IMR-90 (cell line): ENCODE results near the gene HRH3. TPM values are rescaled to one million over a fixed set of nuclear protein-coding genes. Genes with fewer than 3 reads are reported as not detected.

Experiments
- ATAC-seq: fragments of 200-7000 bp; cut with Tn5 transposase; 2 replicates; pipeline ENCODE4 v1.9.1; 2020; ENCODE audit warnings: low read depth, mild to moderate bottlenecking, moderate library complexity
- BruUV-seq: library from RNA; stranded (reverse); fragments of 400-500 nt; replicated peaks from 2 replicates; lab custom pipeline; 2021; lab: Mats Ljungman, UMichigan
- CTCF ChIA-PET: fragments of 300-600 bp; formaldehyde crosslinking; extraction: SDS; loops from one replicate; lab custom pipeline; 2021; ENCODE audit warnings: antibody characterized with exemption; lab: Yijun Ruan, JAX
- POLR2A ChIA-PET: fragments of 300-600 bp; sonication (Branson Sonifier 250); formaldehyde crosslinking; loops from one replicate; lab custom pipeline; 2022; ENCODE audit warnings: antibody characterized with exemption; ENCODE audit not compliant: unreplicated experiment; lab: Charles Lee
- DNase-seq: peaks from one replicate; pipeline ENCODE4 v3.0.0; 2013
- H2AFZ ChIP-seq: replicated peaks from 2 replicates; pipeline ENCODE3; 2013; ENCODE audit warnings: low read length, mild to moderate bottlenecking; ENCODE audit not compliant: poor library complexity
- H2AK5ac ChIP-seq: 2 replicates; pipeline ENCODE4 v1.6.1; 2013; ENCODE audit warnings: low read depth, low read length, inconsistent platforms
- H2AK9ac ChIP-seq: replicated peaks from 2 replicates; pipeline ENCODE3; 2013; ENCODE audit warnings: mild to moderate bottlenecking, low read depth, low read length, moderate library complexity; ENCODE audit not compliant: poor library complexity
- H2BK120ac ChIP-seq: 2 replicates; pipeline ENCODE4 v1.6.1; 2013; ENCODE audit warnings: low read depth, low read length, inconsistent platforms
- H2BK15ac ChIP-seq: 3 replicates; pipeline ENCODE4 v1.6.1; 2013; ENCODE audit warnings: low read depth, low read length, inconsistent platforms
- H2BK20ac ChIP-seq: 2 replicates; pipeline ENCODE4 v1.6.1; 2013; ENCODE audit warnings: low read depth, mild to moderate bottlenecking, inconsistent platforms, low read length, moderate library complexity
- H2BK5ac ChIP-seq: 2 replicates; pipeline ENCODE4 v1.6.1; 2013; ENCODE audit warnings: mild to moderate bottlenecking, low read depth, low read length, inconsistent platforms; ENCODE audit not compliant: poor library complexity, severe bottlenecking
- H3K14ac ChIP-seq: replicated peaks from 2 replicates; pipeline ENCODE4 v1.6.1; 2013; ENCODE audit warnings: low read depth, low read length, inconsistent platforms
- H3K18ac ChIP-seq: 2 replicates; pipeline ENCODE4 v1.6.1; 2013; ENCODE audit warnings: low read depth, low read length, control low read depth
- H3K23ac ChIP-seq: 2 replicates; pipeline ENCODE4 v1.6.1; 2013; ENCODE audit warnings: low read depth, low read length, inconsistent platforms
- H3K27ac ChIP-seq: 2 replicates; pipeline ENCODE4 v1.5.1; 2013; ENCODE audit warnings: mild to moderate bottlenecking, control low read depth, low read length; ENCODE audit not compliant: insufficient read depth
- H3K27me3 ChIP-seq: 2 replicates; pipeline ENCODE4 v1.6.1; 2013; ENCODE audit warnings: low read length; ENCODE audit not compliant: control insufficient read depth, insufficient read depth
- H3K36me3 ChIP-seq: 2 replicates; pipeline ENCODE4 v1.6.1; 2013; ENCODE audit warnings: low read length, mixed read lengths; ENCODE audit not compliant: control insufficient read depth, insufficient read depth
- H3K4ac ChIP-seq: 2 replicates; pipeline ENCODE4 v1.6.1; 2013; ENCODE audit warnings: low read depth, low read length, inconsistent platforms
- H3K4me1 ChIP-seq: 2 replicates; pipeline ENCODE4 v1.6.1; 2013; ENCODE audit warnings: low read length, mixed read lengths; ENCODE audit not compliant: control insufficient read depth, insufficient read depth
- H3K4me2 ChIP-seq: 2 replicates; pipeline ENCODE4 v1.6.1; 2013; ENCODE audit warnings: low read depth, mild to moderate bottlenecking, control low read depth, low read length, moderate library complexity
- H3K4me3 ChIP-seq: 2 replicates; pipeline ENCODE4 v1.5.1; 2013; ENCODE audit warnings: low read depth, mild to moderate bottlenecking, control low read depth, low read length, moderate library complexity; ENCODE audit not compliant: insufficient read depth
- H3K56ac ChIP-seq: 2 replicates; pipeline ENCODE4 v1.6.1; 2013; ENCODE audit warnings: low read length, inconsistent platforms; ENCODE audit not compliant: insufficient read depth; ENCODE audit errors: extremely low read depth
- H3K79me1 ChIP-seq, 2 experiments: 2 replicates each; pipeline ENCODE4 v1.6.1; 2013; ENCODE audit warnings: low read length in 2 of 2, inconsistent platforms in 1 of 2, low read depth in 1 of 2
- H3K9ac ChIP-seq: 2 replicates; pipeline ENCODE4 v1.6.1; 2013; ENCODE audit warnings: low read depth, low read length, control low read depth
- H3K9me1 ChIP-seq: 2 replicates; pipeline ENCODE4 v1.6.1; 2013; ENCODE audit warnings: low read length, inconsistent platforms; ENCODE audit not compliant: insufficient read depth
- H3K9me3 ChIP-seq: 2 replicates; pipeline ENCODE4 v1.6.1; 2013; ENCODE audit warnings: low read length; ENCODE audit not compliant: control insufficient read depth, insufficient read depth
- H4K20me1 ChIP-seq: 2 replicates; pipeline ENCODE4 v1.6.1; 2013; ENCODE audit warnings: low read length, inconsistent platforms; ENCODE audit not compliant: insufficient read depth
- H4K5ac ChIP-seq: 2 replicates; pipeline ENCODE4 v1.6.1; 2013; ENCODE audit warnings: mild to moderate bottlenecking, low read depth, low read length, control low read depth
- H4K8ac ChIP-seq, 2 experiments: 2 replicates each; pipeline ENCODE4 v1.6.1; 2013; ENCODE audit warnings: low read depth in 2 of 2, low read length in 2 of 2, control low read depth in 1 of 2, inconsistent platforms in 1 of 2
- H4K91ac ChIP-seq: 2 replicates; pipeline ENCODE4 v1.6.1; 2013; ENCODE audit warnings: low read depth, low read length, inconsistent platforms; ENCODE audit not compliant: insufficient read depth
- CEBPB ChIP-seq: IDR thresholded peaks from 2 replicates; pipeline ENCODE4 v1.6.1; 2012; ENCODE audit warnings: low read depth, low read length, improper control_type of control experiment
- ELK1 ChIP-seq: fragments of 150-350 bp; IDR thresholded peaks from 2 replicates; pipeline ENCODE4 v1.6.1; 2016; ENCODE audit warnings: low read depth, mild to moderate bottlenecking, low read length, moderate library complexity, borderline replicate concordance
- FOS ChIP-seq: fragments of 150-350 bp; IDR thresholded peaks from 2 replicates; pipeline ENCODE4 v1.6.1; 2016; ENCODE audit warnings: low read depth, low read length
- MAFK ChIP-seq: IDR thresholded peaks from 2 replicates; pipeline ENCODE4 v1.6.1; 2012; ENCODE audit warnings: low read depth, low read length, improper control_type of control experiment
- MAZ ChIP-seq: IDR thresholded peaks from 2 replicates; pipeline ENCODE4 v1.6.1; 2012; ENCODE audit warnings: low read depth, mild to moderate bottlenecking, low read length, improper control_type of control experiment, moderate library complexity, borderline replicate concordance
- NFE2L2 ChIP-seq: fragments of 150-350 bp; IDR thresholded peaks from 2 replicates; pipeline ENCODE4 v1.6.1; 2016; ENCODE audit warnings: low read depth, mild to moderate bottlenecking, low read length
- POLR2A ChIP-seq: IDR thresholded peaks from 2 replicates; pipeline ENCODE4 v1.6.1; 2012; ENCODE audit warnings: mild to moderate bottlenecking, low read depth, low read length
- RAD21 ChIP-seq: IDR thresholded peaks from 2 replicates; pipeline ENCODE4 v1.6.1; 2012; ENCODE audit warnings: low read length, improper control_type of control experiment
- RCOR1 ChIP-seq: IDR thresholded peaks from 2 replicates; pipeline ENCODE4 v1.6.1; 2012; ENCODE audit warnings: mild to moderate bottlenecking, low read length, improper control_type of control experiment; ENCODE audit not compliant: insufficient replicate concordance
- RFX5 ChIP-seq: IDR thresholded peaks from 2 replicates; pipeline ENCODE4 v1.8.0; 2012; ENCODE audit warnings: low read depth, mild to moderate bottlenecking, low read length, moderate library complexity
- SMC3 ChIP-seq: fragments of 150-350 bp; IDR thresholded peaks from 2 replicates; pipeline ENCODE4 v1.6.1; 2016; ENCODE audit warnings: low read depth, mild to moderate bottlenecking, antibody characterized with exemption, low read length, moderate library complexity
- WGBS, 2 experiments: methylation state at CpG; one replicate each; pipeline versions ENCODE4 v1.1.5 to v1.1.7; 2013; ENCODE audit warnings: missing lambda C conversion rate in 2 of 2; ENCODE audit not compliant: insufficient read length in 1 of 2; ENCODE audit errors: extremely low coverage in 2 of 2; 5-methylcytosine and 5-hydroxymethylcytosine counted together
- dilution Hi-C: fragments of 300-500 bp; cut with HindIII; formaldehyde crosslinking; loops from one replicate; pipeline ENCODE4 v1.14.3; 2018; ENCODE audit warnings: low sequenced_read_pairs; ENCODE audit not compliant: unreplicated experiment
- in situ Hi-C: fragments of 300-500 bp; cut with MboI; formaldehyde crosslinking; loops from 3 replicates; pipeline ENCODE4 v1.14.3; 2019; ENCODE audit warnings: low sequenced_read_pairs, inconsistent platforms, mixed read lengths
- intact Hi-C: fragments of 100-400 bp; cut with micrococcal nuclease; formaldehyde crosslinking; loops from 2 replicates; pipeline ENCODE4 v1.10.0; 2022
- polyA plus RNA-seq, 3 experiments: library from polyadenylated mRNA; depleted of rRNA; stranded (reverse); fragments of >200 nt; gene quantifications; 2 replicates each; pipeline ENCODE4 v1.2.3, GENCODE V29; 2012; ENCODE audit warnings: low replicate concordance in 1 of 3
- total RNA-seq: library from RNA; depleted of rRNA; stranded (reverse); fragments of >200 nt; gene quantifications from 2 replicates; pipeline ENCODE4 v1.2.3, GENCODE V29; 2012

HRH3 gene
- total and polyA plus RNA-seq, 2 of the 4 experiments (the other 2 are of a cell fraction) = not detected

GRCh38 chr20:62240020-62240685 lies 20.1 kb upstream of the HRH3 start:
- Histone ChIP-seq H2BK15ac (no peak overlapping the region), H3K4me3 (no peak overlapping the region), H4K5ac (no peak overlapping the region), H3K4me1 (peaks cover 4% of the 10 kb centered on the region), H3K9ac (no peak overlapping the region), H2BK120ac (no peak overlapping the region), H2BK20ac (no peak overlapping the region), H3K4me2 (no peak overlapping the region), H3K56ac (no peak overlapping the region), H3K23ac (no peak overlapping the region), H3K18ac (no peak overlapping the region), H3K27ac (no peak overlapping the region), H2AFZ (no peak overlapping the region), H3K9me1 (no peaks in the 10 kb centered on the region; the same call in 1 of the 2 replicates), H3K79me1 (peaks cover 16 to 58% of the 10 kb centered on the region in 2 experiments), H4K8ac (no peak overlapping the region), H4K20me1 (peaks cover 55% of the 10 kb centered on the region), H2AK5ac (no peak overlapping the region), H2BK5ac (no peak overlapping the region), H2AK9ac (no peak overlapping the region), H3K9me3 (no peaks in the 10 kb centered on the region), H3K27me3 (peaks cover 3% of the 10 kb centered on the region; the same call in 1 of the 2 replicates), H3K36me3 (peaks cover 21% of the 10 kb centered on the region; the same call in 1 of the 2 replicates), H4K91ac (no peak overlapping the region), H3K14ac (no peak overlapping the region), H3K4ac (no peak overlapping the region)
- ChIA-PET CTCF (no interaction called here), POLR2A (no interaction called here)
- BruUV-seq = TSS peak; percentile 49
- dilution Hi-C loops = no loop called here
- in situ Hi-C loops = no loop called here
- ATAC-seq (no peak), DNase-seq (no peak)
- WGBS, 2 experiments = 88% methylated on average over 3 of the region's 13 CpGs; no CpG with 5 or more reads in 1 of the 2 experiments
- TF ChIP-seq MAFK (no peak), RCOR1 (no peak), NFE2L2 (no peak), ELK1 (no peak), FOS (no peak), CEBPB (no peak), RFX5 (no peak), POLR2A (no peak), SMC3 (no peak), RAD21 (no peak), MAZ (no peak)
- intact Hi-C loops = no loop called here
